Upper lobe of left lung (tissue), 4 donors: Measurements from ENCODE around the gene CLASP1.

Source experiments
- EP300 ChIP-seq, 4 donors: sonication (generic); formaldehyde crosslinking; IDR thresholded peaks; one replicate each; pipeline ENCODE4 v1.5.1; 2017; ENCODE audit warnings: antibody characterized with exemption in 4 of 4, control low read depth in 2 of 4
- POLR2A ChIP-seq, 4 donors: fragments of 450-650 bp; IDR thresholded peaks; one replicate each; pipeline ENCODE4 v1.5.1; 2016 to 2017; ENCODE audit warnings: antibody characterized with exemption in 4 of 4, mild to moderate bottlenecking in 2 of 4
- POLR2AphosphoS5 ChIP-seq, 2 donors: sonication (generic); formaldehyde crosslinking; IDR thresholded peaks; one replicate each; pipeline ENCODE4 v1.5.1; 2017; ENCODE audit warnings: antibody characterized with exemption in 2 of 2
- TF ChIP-seq, protein P1 (sequence below), 6 experiments: fragments of 450-650 bp in 4 of 6; fragments of 200-600 bp in 2 of 6; sonication (generic) in 2 of 6; IDR thresholded peaks; one replicate each; pipeline ENCODE4 v1.5.1; 2016 to 2019; ENCODE audit warnings: antibody characterized with exemption in 6 of 6

DNA sequence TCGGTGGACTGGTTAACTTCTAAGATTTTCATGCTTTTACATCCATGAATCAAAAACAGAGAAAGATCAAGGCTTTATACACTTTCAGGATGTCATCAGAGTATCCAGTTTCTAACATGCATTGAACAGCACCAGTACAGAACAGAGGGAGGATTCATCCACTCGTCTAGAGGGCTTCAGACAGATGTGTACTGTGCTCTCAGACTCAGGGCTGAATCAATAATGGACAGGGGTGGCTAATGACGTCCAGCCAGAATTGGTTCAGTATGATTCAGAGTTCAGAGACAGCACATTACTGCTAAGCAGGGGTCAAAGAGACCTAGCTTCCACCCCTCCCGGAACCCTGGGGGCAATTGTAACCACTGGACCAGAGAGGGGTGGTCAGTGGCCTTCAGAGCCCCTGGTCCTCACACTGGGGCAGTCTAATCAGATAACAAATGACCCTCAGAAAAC lies 81.3 kb downstream of the CLASP1 start:
- TF ChIP-seq, protein P1, sequence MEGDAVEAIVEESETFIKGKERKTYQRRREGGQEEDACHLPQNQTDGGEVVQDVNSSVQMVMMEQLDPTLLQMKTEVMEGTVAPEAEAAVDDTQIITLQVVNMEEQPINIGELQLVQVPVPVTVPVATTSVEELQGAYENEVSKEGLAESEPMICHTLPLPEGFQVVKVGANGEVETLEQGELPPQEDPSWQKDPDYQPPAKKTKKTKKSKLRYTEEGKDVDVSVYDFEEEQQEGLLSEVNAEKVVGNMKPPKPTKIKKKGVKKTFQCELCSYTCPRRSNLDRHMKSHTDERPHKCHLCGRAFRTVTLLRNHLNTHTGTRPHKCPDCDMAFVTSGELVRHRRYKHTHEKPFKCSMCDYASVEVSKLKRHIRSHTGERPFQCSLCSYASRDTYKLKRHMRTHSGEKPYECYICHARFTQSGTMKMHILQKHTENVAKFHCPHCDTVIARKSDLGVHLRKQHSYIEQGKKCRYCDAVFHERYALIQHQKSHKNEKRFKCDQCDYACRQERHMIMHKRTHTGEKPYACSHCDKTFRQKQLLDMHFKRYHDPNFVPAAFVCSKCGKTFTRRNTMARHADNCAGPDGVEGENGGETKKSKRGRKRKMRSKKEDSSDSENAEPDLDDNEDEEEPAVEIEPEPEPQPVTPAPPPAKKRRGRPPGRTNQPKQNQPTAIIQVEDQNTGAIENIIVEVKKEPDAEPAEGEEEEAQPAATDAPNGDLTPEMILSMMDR (IDR thresholded peaks at IDR 0.05) = no peak
- TF ChIP-seq POLR2A (IDR thresholded peaks at IDR 0.05) (no peak), POLR2AphosphoS5 (IDR thresholded peaks at IDR 0.05) (no peak), EP300 (IDR thresholded peaks at IDR 0.05) (no peak)
